Suprapubic skin (tissue), 4 donors: Measurements from ENCODE around the gene SUN3. TPM values are rescaled to one million over a fixed set of nuclear protein-coding genes. Genes with fewer than 3 reads are reported as not detected.
"Not testable (repeated sequence)": the region's sequence is repeated elsewhere in the genome, so short reads cannot be mapped to it uniquely, and the experiment has no call there.

Source experiments
- DNase-seq, 2 donors: peaks; one replicate each; pipeline ENCODE4 v3.0.0-alpha.2; 2019; ENCODE audit warnings: low spot score in 2 of 2
- H3K27ac ChIP-seq: fragments of 200-600 bp; sonication (generic); one replicate; pipeline ENCODE4 v1.5.1; 2019
- H3K27me3 ChIP-seq: fragments of 200-600 bp; sonication (generic); one replicate; pipeline ENCODE4 v1.5.1; 2019
- H3K36me3 ChIP-seq: fragments of 200-600 bp; sonication (generic); one replicate; pipeline ENCODE4 v1.5.1; 2019
- H3K4me1 ChIP-seq: fragments of 200-600 bp; sonication (generic); one replicate; pipeline ENCODE4 v1.5.1; 2019
- H3K4me3 ChIP-seq: fragments of 200-600 bp; sonication (generic); one replicate; pipeline ENCODE4 v1.5.1; 2019; ENCODE audit warnings: mild to moderate bottlenecking
- H3K9me3 ChIP-seq: fragments of 200-600 bp; sonication (generic); one replicate; pipeline ENCODE4 v1.5.1; 2019
- EP300 ChIP-seq: sonication (generic); formaldehyde crosslinking; IDR thresholded peaks from one replicate; pipeline ENCODE4 v1.6.1; 2017; ENCODE audit warnings: antibody characterized with exemption
- POLR2A ChIP-seq, 2 donors: fragments of 450-650 bp; IDR thresholded peaks; one replicate each; pipeline ENCODE4 v1.6.1; 2017; ENCODE audit warnings: antibody characterized with exemption in 2 of 2, mild to moderate bottlenecking in 2 of 2, moderate library complexity in 2 of 2
- POLR2AphosphoS5 ChIP-seq, 3 donors: sonication (generic); formaldehyde crosslinking; IDR thresholded peaks; one replicate each; pipeline ENCODE4 v1.6.1; 2017; ENCODE audit warnings: antibody characterized with exemption in 3 of 3
- WGBS: methylation state at CpG from one replicate; pipeline ENCODE4 v1.1.5; 2018; 5-methylcytosine and 5-hydroxymethylcytosine counted together
- total RNA-seq, 4 donors: library from RNA; depleted of rRNA; stranded (reverse); fragments of >200 nt; gene quantifications; one replicate each; pipeline ENCODE4 v1.1.0, GENCODE V29; 2016
- TF ChIP-seq, protein P1 (sequence below), 2 donors: fragments of 200-600 bp in 1 of 2; fragments of 450-650 bp in 1 of 2; sonication (generic) in 1 of 2; IDR thresholded peaks; one replicate each; pipeline ENCODE4 v1.5.1; 2016 to 2019; ENCODE audit warnings: antibody characterized with exemption in 2 of 2, mild to moderate bottlenecking in 1 of 2, moderate library complexity in 1 of 2

SUN3 gene
- total RNA-seq, 4 donors from 2014 or later = not detected

DNA sequence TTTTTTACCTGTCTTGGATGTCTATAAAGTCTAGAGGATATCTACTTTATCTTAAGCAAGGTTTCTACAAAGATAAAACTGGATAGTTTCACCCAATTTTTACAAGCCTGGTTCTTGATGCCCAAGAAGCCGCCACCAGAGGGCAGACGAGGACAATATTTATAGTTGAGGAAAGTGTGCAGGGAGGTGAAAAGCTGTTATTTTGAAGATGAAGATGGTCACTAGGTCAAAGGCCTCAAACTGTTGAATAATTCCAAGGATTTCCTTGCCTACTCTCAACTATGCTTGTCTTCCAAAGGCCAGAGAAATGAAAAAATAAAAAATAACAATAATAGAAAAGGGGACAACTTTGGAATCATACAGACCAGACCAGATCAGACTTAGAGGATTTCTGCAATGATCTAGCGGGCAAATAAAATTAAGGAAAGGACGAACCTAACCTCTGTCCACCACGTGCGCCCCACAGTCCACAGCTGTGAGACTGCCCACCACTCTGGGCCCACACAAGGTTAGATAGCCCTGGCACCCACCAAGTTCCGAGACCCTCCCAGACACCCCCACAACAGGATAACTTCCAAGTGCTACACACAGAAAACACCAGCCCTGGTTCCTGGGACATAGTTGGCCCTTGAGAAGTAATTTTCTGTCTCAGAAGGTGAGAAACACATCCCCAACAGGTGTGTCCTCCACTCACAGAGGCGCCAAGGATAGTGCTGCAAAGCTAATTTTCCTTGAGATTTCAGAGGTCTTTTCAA lies 83.5 kb downstream of the SUN3 start:
- Histone ChIP-seq H3K4me3 (no peak overlapping the region), H3K27me3 (no peaks in the 10 kb centered on the region), H3K4me1 (peaks cover 10% of the 10 kb centered on the region), H3K27ac (no peak overlapping the region), H3K9me3 (no peaks in the 10 kb centered on the region), H3K36me3 (no peaks in the 10 kb centered on the region)
- WGBS = 37% methylated on average over 8 of the region's 8 CpGs
- no peak for TF ChIP-seq EP300
- TF ChIP-seq, protein P1, sequence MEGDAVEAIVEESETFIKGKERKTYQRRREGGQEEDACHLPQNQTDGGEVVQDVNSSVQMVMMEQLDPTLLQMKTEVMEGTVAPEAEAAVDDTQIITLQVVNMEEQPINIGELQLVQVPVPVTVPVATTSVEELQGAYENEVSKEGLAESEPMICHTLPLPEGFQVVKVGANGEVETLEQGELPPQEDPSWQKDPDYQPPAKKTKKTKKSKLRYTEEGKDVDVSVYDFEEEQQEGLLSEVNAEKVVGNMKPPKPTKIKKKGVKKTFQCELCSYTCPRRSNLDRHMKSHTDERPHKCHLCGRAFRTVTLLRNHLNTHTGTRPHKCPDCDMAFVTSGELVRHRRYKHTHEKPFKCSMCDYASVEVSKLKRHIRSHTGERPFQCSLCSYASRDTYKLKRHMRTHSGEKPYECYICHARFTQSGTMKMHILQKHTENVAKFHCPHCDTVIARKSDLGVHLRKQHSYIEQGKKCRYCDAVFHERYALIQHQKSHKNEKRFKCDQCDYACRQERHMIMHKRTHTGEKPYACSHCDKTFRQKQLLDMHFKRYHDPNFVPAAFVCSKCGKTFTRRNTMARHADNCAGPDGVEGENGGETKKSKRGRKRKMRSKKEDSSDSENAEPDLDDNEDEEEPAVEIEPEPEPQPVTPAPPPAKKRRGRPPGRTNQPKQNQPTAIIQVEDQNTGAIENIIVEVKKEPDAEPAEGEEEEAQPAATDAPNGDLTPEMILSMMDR (IDR thresholded peaks at IDR 0.05) = peak; percentile 45 to 71
- TF ChIP-seq POLR2AphosphoS5 (IDR thresholded peaks at IDR 0.05) = no peak
- no peak for TF ChIP-seq POLR2A (IDR thresholded peaks at IDR 0.05)
- DNase-seq = peak; percentile 81 to 88

DNA sequence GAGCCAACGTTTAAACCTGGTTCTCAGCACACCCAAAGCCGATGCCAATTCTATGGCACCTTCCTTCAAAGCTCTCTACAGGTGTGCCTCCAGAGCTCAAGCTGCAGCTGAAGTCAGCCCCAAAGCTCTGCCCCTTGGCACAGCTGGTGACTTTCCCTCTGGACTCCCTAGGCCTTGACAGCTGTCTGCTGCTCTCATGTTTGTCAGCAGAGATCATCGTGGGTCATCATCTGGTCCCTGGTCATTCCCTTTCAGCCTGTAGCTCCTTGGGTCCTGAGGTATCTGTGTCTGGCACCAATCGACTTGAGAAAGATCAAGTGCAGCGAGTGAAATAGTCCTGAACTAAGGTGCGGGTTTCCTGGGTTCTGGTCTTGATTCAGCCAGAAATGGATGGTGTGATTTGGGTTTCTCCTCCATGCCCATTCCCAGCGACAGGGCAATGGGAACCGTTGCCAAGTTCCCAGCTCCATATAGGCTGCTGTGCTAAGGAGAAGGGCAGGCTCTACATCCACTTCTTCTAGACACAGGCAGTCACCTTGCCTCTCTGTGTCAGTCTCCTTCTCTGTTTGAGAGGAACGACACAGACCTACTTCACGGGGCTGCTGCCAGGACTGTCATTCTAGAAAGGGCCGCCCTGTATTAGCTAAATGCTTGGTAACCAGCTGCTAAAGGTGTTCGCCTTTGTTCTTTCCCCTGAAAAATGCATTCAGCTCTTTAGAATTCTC lies 84.2 kb downstream of the SUN3 start:
- TF ChIP-seq POLR2AphosphoS5 (IDR thresholded peaks at IDR 0.05) = no peak
- TF ChIP-seq EP300 = no peak
- TF ChIP-seq POLR2A (IDR thresholded peaks at IDR 0.05) = no peak
- TF ChIP-seq, protein P1 (IDR thresholded peaks at IDR 0.05) = no peak
- no peak overlapping the region for H3K27ac ChIP-seq

DNA sequence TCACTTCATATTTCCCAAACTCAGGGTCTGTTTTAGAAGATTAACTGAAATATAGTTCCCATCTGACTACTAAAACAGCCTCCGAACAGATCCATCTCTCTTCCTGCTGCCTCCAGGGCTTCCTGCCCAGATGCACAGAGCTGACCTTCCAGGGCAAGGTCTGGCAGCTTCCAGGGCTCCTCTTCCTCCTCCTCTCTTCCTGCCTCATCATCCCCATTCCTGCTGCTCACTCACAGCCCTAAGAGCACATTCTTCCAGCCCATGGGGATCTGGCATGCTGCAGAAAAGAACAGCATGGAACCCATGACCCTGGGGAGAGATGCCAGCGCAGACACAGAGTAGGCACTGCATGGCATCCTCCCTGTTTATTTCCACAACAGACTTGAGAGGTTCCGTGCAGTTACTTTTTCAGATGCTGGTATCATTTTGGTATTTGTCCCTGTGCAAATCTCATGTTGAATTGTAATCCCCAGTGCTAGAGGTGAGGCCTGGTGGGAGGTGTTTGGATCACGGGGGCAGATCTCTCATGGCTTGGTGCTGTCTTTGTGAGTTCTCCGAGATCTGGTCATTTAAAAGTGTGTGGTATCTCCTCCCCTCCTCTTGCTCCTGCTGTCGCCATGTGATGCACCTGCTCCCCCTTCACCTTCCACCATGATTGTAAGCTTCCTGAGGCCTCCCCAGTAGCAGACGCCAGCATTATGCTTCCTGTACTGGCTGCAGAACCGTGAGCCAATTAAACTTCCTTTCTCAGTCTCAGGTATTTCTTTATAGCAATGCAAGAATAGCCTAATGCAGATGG lies 85.0 kb downstream of the SUN3 start:
- no peak overlapping the region for H3K27ac ChIP-seq

More for the DNA sequence above, 84.2 kb downstream of the SUN3 start:
- H3K36me3 ChIP-seq = no peaks in the 10 kb centered on the region
- no peak for DNase-seq
- peaks cover 7% of the 10 kb centered on the region for H3K4me1 ChIP-seq
- H3K4me3 ChIP-seq = no peak overlapping the region
- 72% methylated on average over 11 of the region's 12 CpGs for WGBS
- no peaks in the 10 kb centered on the region for H3K27me3 ChIP-seq
- no peaks in the 10 kb centered on the region for H3K9me3 ChIP-seq

DNA sequence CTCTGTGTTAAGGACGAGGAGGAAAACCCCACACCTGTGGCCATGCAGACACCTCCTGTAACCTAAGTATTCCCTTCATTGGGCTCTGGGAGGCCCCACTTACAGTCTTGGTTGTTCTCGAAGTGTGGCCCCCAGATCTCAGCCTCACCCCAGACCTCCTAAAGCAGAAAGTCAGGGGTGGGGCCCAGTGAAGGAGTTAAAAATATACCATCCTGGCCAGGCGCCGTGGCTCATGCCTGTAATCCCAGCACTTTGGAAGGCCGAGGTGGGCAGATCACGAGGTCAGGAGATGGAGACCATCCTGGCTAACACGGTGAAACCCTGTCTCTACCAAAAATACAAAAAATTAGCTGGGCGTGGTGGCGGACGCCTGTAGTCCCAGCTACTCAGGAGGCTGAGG lies 86.3 kb downstream of the SUN3 start:
- H3K27me3 ChIP-seq, H3K9me3 ChIP-seq, H3K4me3 ChIP-seq, H3K4me1 ChIP-seq, DNase-seq, H3K36me3 ChIP-seq: not testable (repeated sequence)
- 93% methylated on average over 10 of the region's 10 CpGs for WGBS
- H3K27ac ChIP-seq = peak overlapping the region; percentile 70

More for the DNA sequence above, 85.0 kb downstream of the SUN3 start:
- H3K4me1 ChIP-seq = peaks cover 7% of the 10 kb centered on the region
- H3K4me3 ChIP-seq = no peak overlapping the region
- DNase-seq = no peak
- TF ChIP-seq, protein P1 (IDR thresholded peaks at IDR 0.05) = no peak
- TF ChIP-seq POLR2A (IDR thresholded peaks at IDR 0.05) (no peak), POLR2AphosphoS5 (IDR thresholded peaks at IDR 0.05) (no peak), EP300 (no peak)
- H3K27me3 ChIP-seq = no peaks in the 10 kb centered on the region
- 85% methylated on average over 8 of the region's 8 CpGs for WGBS
- no peaks in the 10 kb centered on the region for H3K36me3 ChIP-seq
- H3K9me3 ChIP-seq = no peaks in the 10 kb centered on the region

DNA sequence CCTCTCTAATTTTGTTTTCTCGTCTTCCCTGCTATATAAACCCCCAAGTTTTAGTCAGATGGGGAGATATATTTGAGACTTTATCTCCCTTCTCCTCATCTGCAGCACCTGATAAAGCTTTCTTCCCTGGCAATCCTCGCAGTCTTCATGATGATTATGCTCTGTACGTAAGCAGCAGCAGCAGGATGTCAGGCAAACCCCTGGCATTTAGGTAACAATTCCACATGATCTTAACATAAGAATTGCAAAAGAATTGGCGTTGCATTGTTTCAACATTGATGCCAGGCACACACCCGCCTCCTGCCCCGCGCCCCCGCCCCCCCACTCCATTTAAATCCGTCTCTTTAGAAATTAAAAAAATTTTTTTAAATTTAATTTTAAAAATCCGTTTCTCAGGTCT lies 86.8 kb downstream of the SUN3 start:
- no peaks in the 10 kb centered on the region for H3K27me3 ChIP-seq
- TF ChIP-seq POLR2AphosphoS5 (IDR thresholded peaks at IDR 0.05) (no peak), EP300 (no peak), POLR2A (IDR thresholded peaks at IDR 0.05) (no peak)
- TF ChIP-seq, protein P1 (IDR thresholded peaks at IDR 0.05) = no peak
- 79% methylated on average over 10 of the region's 10 CpGs for WGBS
- no peak overlapping the region for H3K4me3 ChIP-seq
- no peaks in the 10 kb centered on the region for H3K9me3 ChIP-seq
- H3K27ac ChIP-seq = peak overlapping the region; percentile 70
- no peak for DNase-seq
- peaks cover 7% of the 10 kb centered on the region for H3K4me1 ChIP-seq
- H3K36me3 ChIP-seq = no peaks in the 10 kb centered on the region
